GM19238 (cell line): ENCODE measurements around the gene INO80E.
A peak's percentile ranks its signal among the peaks of the same experiment; 100 is the strongest.
"Not testable (repeated sequence)": the region's sequence is repeated elsewhere in the genome, so short reads cannot be mapped to it uniquely, and the experiment has no call there.

ENCODE experiments used
- DNase-seq: peaks from one replicate; pipeline ENCODE4 v3.0.0; 2011; ENCODE audit warnings: low spot score; ENCODE audit not compliant: insufficient read length

The INO80E gene

GRCh38 chr16:29995911-29996765 lies at the start of gene INO80E:
INO80E (plus strand) TSS chr16:29996241; CDS start chr16:29996311, 70 bp downstream.
- peak; percentile 100 for DNase-seq

DNA sequence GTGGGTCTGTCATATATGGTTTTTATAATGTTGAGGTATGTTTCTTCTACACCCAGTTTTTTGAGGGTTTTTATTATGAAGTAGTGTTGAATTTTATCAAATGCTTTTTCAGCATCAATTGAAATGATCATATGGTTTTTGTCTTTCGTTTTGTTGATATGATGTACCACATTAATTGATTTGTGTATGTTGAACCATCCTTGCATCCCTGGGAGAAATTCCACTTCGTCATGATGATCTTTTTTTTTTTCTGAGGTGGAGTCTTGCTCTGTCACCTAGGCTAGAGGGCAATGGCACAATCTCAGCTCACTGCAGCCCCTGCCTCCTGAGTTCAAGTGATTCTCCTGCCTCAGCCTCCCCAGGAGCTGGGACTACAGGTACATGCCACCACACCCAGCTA lies 48.1 kb upstream of the INO80E start:
- no peak for DNase-seq

- no peak for DNase-seq
These were observed 45.1 kb upstream of the INO80E start for GRCh38 chr16:29950806-29951461.

GRCh38 chr16:29951625-29952365 lies 44.2 kb upstream of the INO80E start:
- DNase-seq: no peak

GRCh38 chr16:29958756-29959155 lies 37.3 kb upstream of the INO80E start:
- DNase-seq: no peak

- no peak for DNase-seq
These were observed 36.7 kb upstream of the INO80E start for GRCh38 chr16:29959293-29959692.

- DNase-seq: not testable (repeated sequence)
These were observed 36.2 kb upstream of the INO80E start for GRCh38 chr16:29959821-29960220.

GRCh38 chr16:29961127-29961478 lies 34.9 kb upstream of the INO80E start:
- DNase-seq: no peak

DNA sequence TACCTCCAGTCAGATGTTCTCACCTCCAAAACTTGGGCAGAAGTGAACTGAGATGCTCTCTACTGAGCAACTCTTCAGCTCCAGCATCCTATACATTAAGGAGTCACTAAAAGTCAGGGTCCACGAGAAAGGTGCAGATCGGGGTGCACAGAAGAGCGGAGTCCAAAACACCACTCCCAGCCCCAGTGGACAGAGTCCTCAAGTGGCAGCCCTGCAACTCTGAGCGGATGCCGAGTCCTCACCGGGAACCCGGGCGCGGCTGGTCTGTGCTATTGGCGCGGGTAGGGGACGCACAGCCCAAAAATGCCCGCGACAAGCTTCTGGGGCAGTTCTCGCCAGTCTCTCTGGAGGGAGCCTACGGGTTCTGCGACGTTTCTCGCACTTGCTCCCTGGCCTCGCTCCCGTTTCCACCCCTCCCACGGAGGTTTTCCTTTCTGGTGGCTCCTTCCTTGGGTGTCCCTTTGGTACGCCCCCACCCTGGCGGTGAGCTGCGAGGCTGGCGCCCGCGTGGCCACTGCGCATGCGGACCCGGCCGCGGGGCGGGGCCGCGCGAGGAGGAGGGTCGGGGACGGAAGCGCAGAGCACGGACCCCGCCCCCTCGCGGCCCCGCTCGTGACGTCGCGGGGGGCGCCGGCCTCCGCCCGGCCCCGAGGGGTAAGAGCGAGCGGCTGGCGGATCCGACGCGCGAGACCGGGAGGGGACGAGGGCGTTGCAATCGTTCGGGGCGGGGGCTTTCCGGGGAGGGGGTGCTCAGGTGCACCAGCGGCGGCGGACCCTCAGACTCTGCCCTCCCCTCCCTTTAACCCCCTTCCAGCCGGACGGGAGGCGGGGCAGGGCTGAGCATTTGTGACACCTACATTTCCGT lies 34.3 kb upstream of the INO80E start, which contains the start of gene TMEM219:
Gene TMEM219, plus strand, starts transcription at position 601 of the 865 bp plus-strand sequence. CDS start 1,065 bp downstream, outside the sequence.
- peak; percentile 97 for DNase-seq

- DNase-seq: no peak
These were observed 33.6 kb upstream of the INO80E start for GRCh38 chr16:29962344-29962994.

DNA sequence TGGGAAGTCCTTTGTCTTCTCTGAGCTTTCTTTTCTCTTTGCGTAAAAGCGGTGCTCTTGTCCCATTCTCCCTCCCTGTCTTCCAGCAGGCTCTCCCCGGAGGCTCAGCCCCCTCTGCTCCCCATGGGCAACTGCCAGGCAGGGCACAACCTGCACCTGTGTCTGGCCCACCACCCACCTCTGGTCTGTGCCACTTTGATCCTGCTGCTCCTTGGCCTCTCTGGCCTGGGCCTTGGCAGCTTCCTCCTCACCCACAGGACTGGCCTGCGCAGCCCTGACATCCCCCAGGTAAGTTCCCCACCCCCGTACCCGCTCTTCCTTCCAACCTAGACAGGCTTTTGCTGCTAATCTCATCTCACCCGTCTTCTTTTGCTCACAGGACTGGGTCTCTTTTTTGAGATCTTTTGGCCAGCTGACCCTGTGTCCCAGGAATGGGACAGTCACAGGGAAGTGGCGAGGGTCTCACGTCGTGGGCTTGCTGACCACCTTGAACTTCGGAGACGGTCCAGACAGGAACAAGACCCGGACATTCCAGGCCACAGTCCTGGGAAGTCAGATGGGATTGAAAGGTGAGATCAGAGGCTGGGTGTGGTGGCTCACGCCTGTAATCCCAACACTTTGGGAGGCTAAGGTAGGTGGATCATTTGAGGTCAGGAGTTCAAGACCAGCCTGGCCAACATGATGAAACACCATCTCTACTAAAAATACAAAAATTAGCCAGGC lies 32.9 kb upstream of the INO80E start:
- no peak for DNase-seq

GRCh38 chr16:29968205-29968604 lies 27.8 kb upstream of the INO80E start:
- DNase-seq: no peak

- DNase-seq: no peak
These were observed 24.7 kb upstream of the INO80E start for GRCh38 chr16:29971304-29971703.

DNA sequence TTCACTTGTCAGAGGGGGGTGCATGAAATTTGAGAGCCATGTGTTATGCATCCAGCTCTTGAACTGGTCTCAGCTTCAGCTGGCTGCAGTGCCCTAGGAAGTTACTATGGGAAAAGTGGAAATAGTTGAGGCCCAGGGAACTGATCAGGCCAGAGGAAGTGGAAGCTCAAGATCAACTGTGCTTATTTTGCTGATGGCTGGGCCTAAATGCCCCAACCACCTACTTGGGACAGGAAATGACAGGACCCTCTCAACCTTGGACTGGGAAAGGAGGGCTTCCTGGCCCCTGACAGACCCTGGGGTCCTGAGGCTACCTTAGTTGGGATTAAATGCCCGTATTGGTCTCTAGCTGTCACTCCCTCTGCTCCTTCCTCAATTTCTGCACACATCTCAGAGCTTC lies 23.5 kb upstream of the INO80E start:
- DNase-seq: no peak

DNA sequence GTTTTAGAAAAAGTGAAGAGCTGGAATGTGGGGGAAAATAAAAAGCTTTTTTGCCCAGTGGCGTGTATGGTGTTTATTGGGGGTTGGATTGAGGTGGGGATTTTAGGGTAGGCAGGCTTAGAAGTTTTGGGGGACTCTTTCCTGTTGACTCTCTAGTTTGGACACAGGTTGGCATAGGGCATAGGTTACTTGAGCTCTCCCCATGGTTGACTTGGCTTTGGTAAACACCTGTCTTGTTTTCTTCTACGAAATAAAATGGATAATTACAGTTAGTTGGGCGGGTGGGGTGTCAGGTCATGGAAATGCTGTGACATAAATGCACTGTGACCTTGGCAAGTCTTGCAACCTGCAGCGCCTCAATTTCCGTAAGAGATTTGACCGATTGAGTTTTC lies 23.1 kb upstream of the INO80E start:
- DNase-seq: no peak

DNA sequence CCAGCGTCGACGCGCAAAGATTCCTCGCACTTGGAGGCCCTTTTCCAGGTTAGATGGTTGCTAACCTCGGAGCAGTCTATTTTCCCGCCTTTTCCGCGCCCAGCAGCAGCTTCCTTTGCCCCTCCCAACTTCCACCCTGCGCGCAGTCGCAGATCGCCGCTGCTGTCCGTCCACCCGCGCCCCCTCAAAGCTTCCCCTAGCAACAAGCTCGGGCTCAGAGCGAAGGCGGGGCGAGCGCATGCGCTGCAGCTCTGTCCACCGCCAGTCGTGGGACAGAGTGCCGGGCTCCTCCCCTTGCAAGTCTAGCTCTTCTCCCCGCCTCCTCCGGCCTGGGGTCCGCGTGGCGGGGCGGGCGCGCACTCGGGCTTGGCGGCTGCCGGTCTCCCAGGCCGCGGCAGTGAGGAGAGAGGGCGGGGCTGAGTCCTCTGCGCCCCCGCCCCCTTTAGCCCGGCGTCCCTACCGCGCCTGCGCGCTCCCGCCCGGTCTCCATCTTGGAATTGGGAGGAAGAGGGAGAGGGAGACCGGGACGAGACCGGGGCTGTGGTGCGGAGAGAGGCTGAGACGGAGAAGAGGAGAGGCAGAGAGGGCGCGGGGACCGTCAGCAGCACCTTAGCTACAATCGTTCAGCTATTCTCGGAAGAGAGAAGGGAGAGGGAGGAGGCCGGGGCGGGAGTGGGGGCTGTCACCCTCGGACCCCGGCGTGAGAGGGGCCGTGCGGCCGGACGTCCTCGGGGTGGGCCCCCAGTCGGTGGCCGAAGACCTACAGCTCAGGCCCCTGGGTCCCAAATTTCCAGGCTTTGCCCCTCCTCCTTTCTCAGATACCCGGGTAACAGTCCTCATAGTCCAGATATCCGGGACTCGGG lies 22.4 kb upstream of the INO80E start, which contains the start of gene TAOK2:
Gene TAOK2, plus strand, starts transcription at position 485 of the 863 bp plus-strand sequence. CDS start 3,905 bp downstream, outside the sequence.
- DNase-seq: peak; percentile 99

DNA sequence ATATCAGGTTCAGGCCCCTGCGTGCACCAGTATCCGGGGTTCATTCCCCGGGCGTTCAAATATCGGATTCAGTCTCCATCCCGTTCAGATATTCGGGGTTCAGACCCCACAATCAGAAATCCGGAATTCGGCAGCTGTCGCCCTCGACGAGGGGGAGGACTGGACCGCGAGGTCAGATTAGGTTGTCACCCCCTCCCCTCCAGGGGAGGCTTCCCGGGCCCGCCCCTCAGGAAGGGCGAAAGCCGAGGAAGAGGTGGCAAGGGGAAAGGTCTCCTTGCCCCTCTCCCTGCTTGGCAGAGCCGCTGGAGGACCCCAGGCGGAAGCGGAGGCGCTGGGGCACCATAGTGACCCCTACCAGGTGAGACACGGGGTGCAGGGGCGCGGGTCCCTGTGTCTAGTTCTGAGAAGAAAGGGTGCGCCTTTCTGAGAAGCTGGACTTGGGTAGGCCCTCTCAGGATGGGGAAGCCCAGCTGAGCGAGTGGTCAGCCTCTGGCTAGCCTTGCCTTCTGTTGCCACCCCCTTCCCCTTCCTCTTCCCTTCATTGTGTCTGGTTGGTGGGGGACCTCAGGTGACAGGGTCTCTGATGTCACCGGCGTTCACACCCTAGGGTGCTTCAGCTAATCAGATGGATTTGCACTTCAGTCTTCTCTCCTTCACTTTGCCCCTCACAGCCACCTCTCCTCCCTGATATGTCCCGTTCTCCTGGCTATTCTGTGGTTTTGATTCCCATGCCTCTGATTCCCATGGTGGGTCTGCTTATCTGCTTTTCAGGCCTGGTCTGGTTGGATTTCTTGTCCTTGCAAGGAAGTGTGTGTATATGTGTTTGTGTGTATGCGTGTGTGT lies 21.5 kb upstream of the INO80E start:
- no peak for DNase-seq

- DNase-seq: no peak
These were observed 20.9 kb upstream of the INO80E start for GRCh38 chr16:29975134-29975538.
